Middle frontal gyrus (tissue), 1 donor: ENCODE results near the gene MINDY4.

ENCODE experiments used
- DNase-seq: peaks from one replicate; pipeline ENCODE4 v3.0.0-alpha.2; 2015; ENCODE audit warnings: low spot score; ENCODE audit errors: extremely low spot score

Gene MINDY4

GRCh38 chr7:30771174-30771879 lies at the start of gene MINDY4:
Gene MINDY4, plus strand, starts transcription at chr7:30771417. Its CDS starts 77 bp downstream, at chr7:30771494.
- DNase-seq = peak; percentile 30

GRCh38 chr7:30722187-30722586 lies 49.0 kb upstream of the MINDY4 start:
- no peak for DNase-seq

GRCh38 chr7:30722671-30723070 lies 48.5 kb upstream of the MINDY4 start:
- DNase-seq = no peak

- DNase-seq = no peak
Observed at GRCh38 chr7:30723776-30724175, 47.4 kb upstream of the MINDY4 start.

GRCh38 chr7:30726296-30727006 lies 44.8 kb upstream of the MINDY4 start:
- DNase-seq = no peak

GRCh38 chr7:30727061-30727945 lies 43.9 kb upstream of the MINDY4 start:
- no peak for DNase-seq

GRCh38 chr7:30728591-30729100 lies 42.6 kb upstream of the MINDY4 start:
- DNase-seq = no peak

GRCh38 chr7:30729642-30730041 lies 41.6 kb upstream of the MINDY4 start:
- DNase-seq = no peak

GRCh38 chr7:30730097-30730496 lies 41.1 kb upstream of the MINDY4 start:
- no peak for DNase-seq

GRCh38 chr7:30730996-30731395 lies 40.2 kb upstream of the MINDY4 start:
- DNase-seq = no peak

- no peak for DNase-seq
Observed at GRCh38 chr7:30731581-30731980, 39.6 kb upstream of the MINDY4 start.

GRCh38 chr7:30732606-30733005 lies 38.6 kb upstream of the MINDY4 start:
- no peak for DNase-seq

- no peak for DNase-seq
Observed at GRCh38 chr7:30733216-30733615, 38.0 kb upstream of the MINDY4 start.

GRCh38 chr7:30733691-30734090 lies 37.5 kb upstream of the MINDY4 start:
- DNase-seq = no peak

GRCh38 chr7:30734497-30734896 lies 36.7 kb upstream of the MINDY4 start:
- DNase-seq = no peak

- DNase-seq = no peak
Observed at GRCh38 chr7:30735631-30736030, 35.6 kb upstream of the MINDY4 start.

- no peak for DNase-seq
Observed at GRCh38 chr7:30736291-30736690, 34.9 kb upstream of the MINDY4 start.

GRCh38 chr7:30738026-30738915 lies 32.9 kb upstream of the MINDY4 start:
- no peak for DNase-seq

- DNase-seq = no peak
Observed at GRCh38 chr7:30739691-30740090, 31.5 kb upstream of the MINDY4 start.

GRCh38 chr7:30740417-30741181 lies 30.6 kb upstream of the MINDY4 start:
- DNase-seq = peak; percentile 61
